HG02970 (cell line): ENCODE measurements around the gene NNT.
"Not testable (repeated sequence)": the region's sequence is repeated elsewhere in the genome, so short reads cannot be mapped to it uniquely, and the experiment has no call there.

Source experiments
- ATAC-seq: cut with Tn5 transposase; IDR thresholded peaks from one replicate; pipeline ENCODE4 v1.9.1; 2021; ENCODE audit warnings: mild to moderate bottlenecking, moderate library complexity, moderate number of reproducible peaks; ENCODE audit not compliant: unreplicated experiment, low FRiP score

Gene NNT

GRCh38 chr5:43659075-43659474 lies 56.1 kb downstream of the NNT start:
- ATAC-seq, result no peak

GRCh38 chr5:43661102-43661501 lies 58.1 kb downstream of the NNT start:
- ATAC-seq, result no peak

GRCh38 chr5:43663916-43664315 lies 60.9 kb downstream of the NNT start:
- no peak for ATAC-seq

GRCh38 chr5:43664501-43665040 lies 61.6 kb downstream of the NNT start:
- ATAC-seq, result no peak

- not testable (repeated sequence) for ATAC-seq
These were observed 62.8 kb downstream of the NNT start for GRCh38 chr5:43665749-43666148.

GRCh38 chr5:43666728-43667127 lies 63.7 kb downstream of the NNT start:
- ATAC-seq, result not testable (repeated sequence)

GRCh38 chr5:43667379-43667778 lies 64.4 kb downstream of the NNT start:
- ATAC-seq, result not testable (repeated sequence)

- ATAC-seq, result no peak
These were observed 71.6 kb downstream of the NNT start for GRCh38 chr5:43674536-43674935.

- ATAC-seq, result no peak
These were observed 72.4 kb downstream of the NNT start for GRCh38 chr5:43675357-43675756.

GRCh38 chr5:43676083-43676840 lies 73.3 kb downstream of the NNT start:
- ATAC-seq, result no peak

GRCh38 chr5:43677253-43677652 lies 74.3 kb downstream of the NNT start:
- no peak for ATAC-seq

- ATAC-seq, result no peak
These were observed 76.2 kb downstream of the NNT start for GRCh38 chr5:43679214-43679613.

GRCh38 chr5:43680286-43680685 lies 77.3 kb downstream of the NNT start:
- ATAC-seq, result no peak

GRCh38 chr5:43683884-43684471 lies 81.0 kb downstream of the NNT start:
- no peak for ATAC-seq

GRCh38 chr5:43685252-43685950 lies 82.4 kb downstream of the NNT start:
- no peak for ATAC-seq

- no peak for ATAC-seq
These were observed 84.3 kb downstream of the NNT start for GRCh38 chr5:43687275-43687674.

- ATAC-seq, result no peak
These were observed 88.3 kb downstream of the NNT start for GRCh38 chr5:43691275-43691674.

GRCh38 chr5:43691893-43692292 lies 88.9 kb downstream of the NNT start:
- no peak for ATAC-seq

GRCh38 chr5:43693411-43693810 lies 90.4 kb downstream of the NNT start:
- ATAC-seq, result no peak

- ATAC-seq, result no peak
These were observed 91.0 kb downstream of the NNT start for GRCh38 chr5:43694027-43694426.

GRCh38 chr5:43696444-43696843 lies 93.5 kb downstream of the NNT start:
- ATAC-seq, result not testable (repeated sequence)
